MM.1S (cell line): ENCODE data around the gene ST7.

Source experiments
- DNase-seq: peaks from one replicate; pipeline ENCODE4 v3.0.0-alpha.2; 2015
- H2AFZ ChIP-seq: fragments of 300-600 bp; sonication (generic); 2 replicates; pipeline ENCODE4 v1.6.0; 2016; ENCODE audit warnings: antibody characterized with exemption, low read length
- H3F3A ChIP-seq: fragments of 300-600 bp; sonication (generic); 2 replicates; pipeline ENCODE4 v1.6.1; 2016; ENCODE audit warnings: mild to moderate bottlenecking, antibody characterized with exemption, low read length, moderate library complexity, mixed read lengths; ENCODE audit not compliant: insufficient read depth
- H3K27ac ChIP-seq: fragments of 300-600 bp; sonication (generic); 2 replicates; pipeline ENCODE4 v1.5.1; 2016; ENCODE audit warnings: mild to moderate bottlenecking, low read length
- H3K27me3 ChIP-seq: fragments of 300-600 bp; sonication (generic); replicated peaks from 2 replicates; pipeline ENCODE4 v1.6.0; 2016; ENCODE audit warnings: low read length; ENCODE audit not compliant: insufficient read depth
- H3K36me3 ChIP-seq: fragments of 300-600 bp; sonication (generic); replicated peaks from 2 replicates; pipeline ENCODE4 v1.6.1; 2016; ENCODE audit warnings: mild to moderate bottlenecking, low read length, mixed read lengths; ENCODE audit not compliant: insufficient read depth
- H3K4me1 ChIP-seq: fragments of 300-600 bp; sonication (generic); 2 replicates; pipeline ENCODE4 v1.6.1; 2016; ENCODE audit warnings: low read length, mixed read lengths
- H3K4me2 ChIP-seq: fragments of 300-600 bp; sonication (generic); 2 replicates; pipeline ENCODE4 v1.6.0; 2016; ENCODE audit warnings: low read depth, low read length
- H3K4me3 ChIP-seq: fragments of 300-600 bp; sonication (generic); 2 replicates; pipeline ENCODE4 v1.5.1; 2016; ENCODE audit warnings: low read length, mixed read lengths
- H3K79me2 ChIP-seq: fragments of 300-600 bp; sonication (generic); 2 replicates; pipeline ENCODE4 v1.6.1; 2016; ENCODE audit warnings: mixed run types, low read length, mixed read lengths
- H3K9ac ChIP-seq: fragments of 300-600 bp; sonication (generic); 2 replicates; pipeline ENCODE4 v1.6.1; 2016; ENCODE audit warnings: low read length, mixed read lengths
- H3K9me2 ChIP-seq: fragments of 300-600 bp; sonication (generic); replicated peaks from 2 replicates; pipeline ENCODE4 v1.6.1; 2016; ENCODE audit warnings: mild to moderate bottlenecking, low read length, mixed read lengths; ENCODE audit not compliant: insufficient read depth
- H3K9me3 ChIP-seq: fragments of 300-600 bp; sonication (generic); replicated peaks from 2 replicates; pipeline ENCODE4 v1.6.1; 2016; ENCODE audit warnings: mild to moderate bottlenecking, low read length, mixed read lengths; ENCODE audit not compliant: insufficient read depth
- H4K20me1 ChIP-seq: fragments of 300-600 bp; sonication (generic); 2 replicates; pipeline ENCODE4 v1.6.1; 2016; ENCODE audit warnings: mild to moderate bottlenecking, low read length, moderate library complexity, mixed read lengths; ENCODE audit not compliant: insufficient read depth
- EZH2 ChIP-seq: fragments of 300-600 bp; sonication (generic); optimal IDR thresholded peaks from 2 replicates; pipeline ENCODE3; 2017; ENCODE audit warnings: low read depth, mild to moderate bottlenecking, antibody characterized with exemption, low read length, mixed read lengths
- EZH2phosphoT487 ChIP-seq: fragments of 300-600 bp; sonication (generic); IDR thresholded peaks from 2 replicates; pipeline ENCODE4 v1.6.1; 2018; ENCODE audit warnings: antibody characterized with exemption, low read length
- TF ChIP-seq, protein P1 (sequence below): fragments of 300-600 bp; sonication (generic); IDR thresholded peaks from 2 replicates; pipeline ENCODE4 v1.5.1; 2016; ENCODE audit warnings: antibody characterized with exemption, low read length, mixed read lengths

The ST7 gene

DNA sequence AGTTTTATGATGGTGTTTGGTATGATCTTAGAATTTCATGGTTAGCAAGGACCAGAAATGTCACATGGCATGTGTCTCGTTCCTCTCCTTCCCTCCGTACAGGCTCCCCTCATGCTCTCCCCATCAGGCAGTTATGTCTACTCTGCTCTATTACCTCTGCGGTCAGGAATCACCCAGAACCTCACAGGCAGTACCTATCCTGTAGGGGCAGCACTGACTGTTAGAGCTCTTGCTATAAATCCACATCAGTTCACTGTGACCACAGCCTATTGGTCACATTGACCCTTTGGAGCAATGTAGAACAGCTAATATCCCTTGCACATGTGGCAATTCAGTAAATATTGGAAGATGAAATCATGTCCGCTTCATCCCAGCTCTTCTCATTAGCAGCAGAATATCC lies 217.8 kb downstream of the ST7 start:
- H3K9ac ChIP-seq: no peak overlapping the region

DNA sequence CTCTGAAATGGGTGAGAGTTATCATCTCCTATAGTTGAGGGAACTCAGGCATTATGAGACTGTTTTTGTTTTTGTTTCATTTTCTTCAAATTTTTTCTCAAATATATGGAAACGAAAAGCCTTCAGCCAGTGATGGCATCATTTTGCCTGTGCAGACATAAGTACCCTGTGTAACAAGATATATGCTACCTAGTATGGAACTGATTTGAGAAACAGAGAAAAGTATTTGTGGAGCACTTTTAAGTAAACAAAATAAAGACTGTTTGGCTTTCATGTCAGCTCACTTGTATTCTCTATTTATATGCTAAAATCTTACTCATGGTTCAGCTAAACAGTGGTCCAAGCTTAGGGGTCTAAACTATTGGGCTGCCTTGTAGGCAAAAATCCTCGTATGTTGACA lies 219.0 kb downstream of the ST7 start:
- Histone ChIP-seq H3K9ac (no peak overlapping the region), H3K27ac (no peak overlapping the region), H3K79me2 (no peaks in the 10 kb centered on the region), H3K27me3 (no peaks in the 10 kb centered on the region), H3K9me2 (no peaks in the 10 kb centered on the region), H2AFZ (no peak overlapping the region), H3F3A (no peaks in the 10 kb centered on the region), H4K20me1 (no peaks in the 10 kb centered on the region), H3K4me2 (no peak overlapping the region), H3K36me3 (no peaks in the 10 kb centered on the region), H3K4me1 (no peaks in the 10 kb centered on the region), H3K4me3 (no peak overlapping the region), H3K9me3 (no peaks in the 10 kb centered on the region)
- TF ChIP-seq EZH2phosphoT487 (no peak), EZH2 (no peak)
- TF ChIP-seq, protein P1, sequence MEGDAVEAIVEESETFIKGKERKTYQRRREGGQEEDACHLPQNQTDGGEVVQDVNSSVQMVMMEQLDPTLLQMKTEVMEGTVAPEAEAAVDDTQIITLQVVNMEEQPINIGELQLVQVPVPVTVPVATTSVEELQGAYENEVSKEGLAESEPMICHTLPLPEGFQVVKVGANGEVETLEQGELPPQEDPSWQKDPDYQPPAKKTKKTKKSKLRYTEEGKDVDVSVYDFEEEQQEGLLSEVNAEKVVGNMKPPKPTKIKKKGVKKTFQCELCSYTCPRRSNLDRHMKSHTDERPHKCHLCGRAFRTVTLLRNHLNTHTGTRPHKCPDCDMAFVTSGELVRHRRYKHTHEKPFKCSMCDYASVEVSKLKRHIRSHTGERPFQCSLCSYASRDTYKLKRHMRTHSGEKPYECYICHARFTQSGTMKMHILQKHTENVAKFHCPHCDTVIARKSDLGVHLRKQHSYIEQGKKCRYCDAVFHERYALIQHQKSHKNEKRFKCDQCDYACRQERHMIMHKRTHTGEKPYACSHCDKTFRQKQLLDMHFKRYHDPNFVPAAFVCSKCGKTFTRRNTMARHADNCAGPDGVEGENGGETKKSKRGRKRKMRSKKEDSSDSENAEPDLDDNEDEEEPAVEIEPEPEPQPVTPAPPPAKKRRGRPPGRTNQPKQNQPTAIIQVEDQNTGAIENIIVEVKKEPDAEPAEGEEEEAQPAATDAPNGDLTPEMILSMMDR: no peak
- DNase-seq: no peak

More for the DNA sequence above, 217.8 kb downstream of the ST7 start:
- no peaks in the 10 kb centered on the region for H3K4me1 ChIP-seq
- H3K9me3 ChIP-seq: no peaks in the 10 kb centered on the region
- no peaks in the 10 kb centered on the region for H3K9me2 ChIP-seq
- H3K79me2 ChIP-seq: no peaks in the 10 kb centered on the region
- H4K20me1 ChIP-seq: no peaks in the 10 kb centered on the region
- no peaks in the 10 kb centered on the region for H3K36me3 ChIP-seq
- H3F3A ChIP-seq: no peaks in the 10 kb centered on the region
- no peak for TF ChIP-seq EZH2
- TF ChIP-seq, protein P1: 0 out of 2 replicates have a peak, but pooled peaks have one; percentile 11
- TF ChIP-seq EZH2phosphoT487: no peak
- H3K4me2 ChIP-seq: no peak overlapping the region
- H3K27me3 ChIP-seq: no peaks in the 10 kb centered on the region
- DNase-seq: no peak
- no peak overlapping the region for H3K27ac ChIP-seq
- H2AFZ ChIP-seq: no peak overlapping the region
- H3K4me3 ChIP-seq: no peak overlapping the region

GRCh38 chr7:117173035-117173770 lies 219.9 kb downstream of the ST7 start:
- no peaks in the 10 kb centered on the region for H3K79me2 ChIP-seq
- no peaks in the 10 kb centered on the region for H3F3A ChIP-seq
- H3K27ac ChIP-seq: no peak overlapping the region
- no peak overlapping the region for H2AFZ ChIP-seq
- no peak for DNase-seq
- TF ChIP-seq EZH2phosphoT487 (no peak), EZH2 (no peak)
- TF ChIP-seq, protein P1: no peak
- no peaks in the 10 kb centered on the region for H3K36me3 ChIP-seq
- H3K27me3 ChIP-seq: no peaks in the 10 kb centered on the region
- H3K4me3 ChIP-seq: no peak overlapping the region
- no peaks in the 10 kb centered on the region for H3K9me2 ChIP-seq
- no peaks in the 10 kb centered on the region for H3K9me3 ChIP-seq
- no peak overlapping the region for H3K4me2 ChIP-seq
- no peak overlapping the region for H3K9ac ChIP-seq
- H4K20me1 ChIP-seq: no peaks in the 10 kb centered on the region
- no peaks in the 10 kb centered on the region for H3K4me1 ChIP-seq
